ENCODE measurements around the gene BMP6.
A peak's percentile ranks its signal among the peaks of the same experiment; 100 is the strongest.

BMP6 gene
- total RNA-seq = 0 to 0.61 reads per million in 2 donors

DNA sequence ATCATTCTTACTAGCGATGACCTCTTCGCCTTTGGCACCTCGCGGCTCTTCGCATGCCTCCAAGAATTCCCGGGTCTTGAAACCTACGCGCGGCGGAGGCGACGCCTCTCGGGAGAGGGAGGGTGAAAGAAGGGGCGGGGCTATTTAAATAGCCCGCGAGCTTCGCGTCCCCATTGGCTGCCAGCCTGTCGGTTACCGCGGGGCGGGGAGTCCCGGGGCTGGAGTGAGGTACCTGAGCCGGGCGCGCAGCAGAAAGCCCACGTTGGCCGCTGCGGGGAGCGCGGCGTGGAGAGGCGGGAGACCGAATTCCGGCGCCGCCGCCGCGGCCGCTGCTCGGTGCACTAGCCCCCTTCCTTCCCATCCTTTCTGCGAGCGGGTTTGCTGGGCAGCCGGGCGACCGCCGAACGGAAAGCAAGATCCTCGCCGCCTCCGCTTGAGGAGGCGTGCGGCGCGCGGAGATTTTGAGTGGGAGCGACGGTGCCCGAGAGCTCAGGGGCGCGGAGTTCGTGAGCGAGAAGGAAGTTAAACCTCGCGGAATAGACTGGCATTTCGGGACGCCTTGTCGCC, at the start of gene BMP6:
BMP6 (plus strand) TSS at position 251 of the 567 bp plus-strand sequence. CDS start 857 bp downstream, outside the sequence.
- peak in 3 of 5 experiments; percentile 14 to 72 (median 36) for DNase-seq

- DNase-seq = no peak
These were observed 48.7 kb upstream of the BMP6 start for GRCh38 chr6:7677229-7677628.

DNA sequence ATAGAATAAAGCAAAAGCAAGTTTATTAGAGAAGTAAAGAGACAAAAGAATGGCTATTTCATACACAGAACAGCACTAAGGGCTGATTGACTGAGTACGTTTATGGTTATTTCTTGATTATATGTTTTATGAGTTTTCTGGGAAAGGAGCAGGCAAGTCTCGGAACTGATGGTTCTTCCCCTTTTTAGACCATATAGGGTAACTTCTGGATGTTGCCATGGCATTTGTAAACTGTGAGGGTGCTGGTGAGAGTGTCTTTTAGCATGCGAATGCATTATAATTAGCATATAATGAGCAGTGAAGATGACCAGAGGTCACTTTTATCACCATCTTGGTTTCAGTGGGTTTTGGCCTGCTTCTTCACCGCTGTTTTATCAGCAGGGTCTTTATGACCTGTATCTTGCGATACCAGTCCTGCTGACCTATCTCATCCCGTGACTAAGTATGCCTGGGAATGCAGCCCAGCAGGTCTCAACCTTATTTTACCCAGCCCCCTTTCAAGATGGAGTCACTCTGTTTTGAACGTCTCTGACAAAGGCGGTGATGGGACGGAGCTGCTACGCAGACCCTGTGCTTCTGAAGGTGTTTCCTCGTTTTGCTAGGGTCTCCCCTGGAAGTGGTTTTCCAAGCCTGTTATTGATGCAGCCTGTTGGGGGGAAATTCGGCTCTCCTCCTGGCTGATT, 45.4 kb upstream of the BMP6 start:
- no peak for DNase-seq

DNA sequence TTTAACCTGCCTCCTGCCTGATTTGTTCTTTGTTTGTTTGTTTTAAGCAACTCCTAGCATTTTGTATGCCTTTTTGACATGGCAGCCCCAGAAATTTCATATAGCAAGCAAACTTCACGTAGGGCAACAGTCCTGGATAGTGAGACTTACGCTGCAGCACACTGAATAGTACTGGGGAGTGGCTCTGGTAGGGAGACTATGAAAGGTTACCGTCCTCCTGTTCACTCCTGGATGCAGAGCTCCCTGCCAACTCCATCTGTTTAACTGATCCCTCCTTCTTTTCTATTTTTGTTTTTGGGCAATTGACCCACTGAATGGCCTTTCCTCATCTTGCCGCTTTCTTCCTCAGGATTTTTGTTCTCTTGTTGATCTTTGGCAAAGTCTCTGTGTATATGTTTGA, 44.5 kb upstream of the BMP6 start:
- DNase-seq = no peak

GRCh38 chr6:7684076-7684475, 41.8 kb upstream of the BMP6 start:
- no peak for DNase-seq

GRCh38 chr6:7684843-7685242, 41.1 kb upstream of the BMP6 start:
- no peak for DNase-seq

DNA sequence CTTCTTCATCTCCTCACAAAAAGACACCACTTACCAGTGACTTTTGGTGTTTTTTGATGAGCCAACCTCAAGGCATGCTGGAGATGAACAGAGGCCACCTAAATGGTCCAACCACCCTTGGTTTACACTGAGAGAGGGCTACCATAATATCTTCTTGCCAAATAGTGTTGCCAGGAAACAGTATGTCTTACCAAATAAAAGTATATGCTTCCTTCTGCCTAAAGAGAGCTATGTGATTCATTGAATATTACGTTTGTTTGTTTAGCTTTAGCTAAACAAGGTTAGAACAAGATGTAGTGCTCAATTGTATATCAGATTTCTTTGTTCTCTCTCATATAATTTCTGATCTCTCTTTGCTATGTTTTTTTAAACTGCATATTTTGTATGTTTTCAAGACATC, 40.6 kb upstream of the BMP6 start:
- no peak for DNase-seq

DNA sequence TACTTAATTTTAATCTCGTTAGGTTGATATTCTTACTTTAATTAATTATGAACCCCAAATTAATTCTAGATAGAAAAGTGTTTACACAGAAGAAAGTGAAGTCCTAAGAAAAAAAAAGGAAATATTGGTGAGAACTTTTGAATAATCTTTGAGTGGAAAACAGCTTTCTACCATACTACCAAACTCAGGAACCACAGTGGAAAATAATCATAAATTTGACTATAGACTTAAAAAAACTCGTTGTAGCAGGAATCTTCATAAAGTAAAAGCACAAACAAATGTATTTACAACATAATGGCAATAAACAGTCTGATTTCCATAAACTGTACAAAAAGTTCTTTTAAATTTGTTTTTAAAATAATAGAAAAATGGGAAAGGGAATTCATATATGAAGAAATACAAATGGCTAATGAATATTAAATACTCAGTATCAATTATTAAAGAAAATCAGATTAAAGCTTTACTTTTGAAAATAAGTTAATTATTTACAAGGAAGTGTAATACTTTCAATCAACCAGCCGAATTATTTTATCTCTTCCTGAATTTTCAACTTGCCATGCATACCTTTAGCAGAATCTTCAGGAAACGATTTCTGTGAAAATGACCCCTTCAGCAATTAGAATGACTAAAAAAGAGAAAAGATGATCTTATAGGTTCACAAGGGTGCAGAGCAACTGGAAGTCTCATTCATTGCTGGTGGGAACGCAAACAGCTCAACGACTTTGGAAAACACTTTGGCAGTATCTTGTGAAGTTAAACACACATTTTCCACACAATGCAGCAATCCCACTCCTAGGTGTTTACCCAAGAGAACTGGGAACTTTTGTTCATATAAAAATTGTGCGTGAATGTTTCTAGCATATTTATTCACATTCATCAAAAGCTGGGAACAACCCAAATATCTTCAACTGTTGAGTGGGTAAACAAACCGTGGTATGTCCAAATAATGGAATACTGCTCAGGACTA, 38.5 kb upstream of the BMP6 start:
- no peak for DNase-seq

GRCh38 chr6:7691021-7691420, 34.9 kb upstream of the BMP6 start:
- DNase-seq = no peak

GRCh38 chr6:7691675-7692452, 34.0 kb upstream of the BMP6 start:
- DNase-seq = no peak

GRCh38 chr6:7692453-7692784, 33.5 kb upstream of the BMP6 start:
- DNase-seq = no peak

- DNase-seq = no peak
These were observed 32.1 kb upstream of the BMP6 start for GRCh38 chr6:7693827-7694226.

DNA sequence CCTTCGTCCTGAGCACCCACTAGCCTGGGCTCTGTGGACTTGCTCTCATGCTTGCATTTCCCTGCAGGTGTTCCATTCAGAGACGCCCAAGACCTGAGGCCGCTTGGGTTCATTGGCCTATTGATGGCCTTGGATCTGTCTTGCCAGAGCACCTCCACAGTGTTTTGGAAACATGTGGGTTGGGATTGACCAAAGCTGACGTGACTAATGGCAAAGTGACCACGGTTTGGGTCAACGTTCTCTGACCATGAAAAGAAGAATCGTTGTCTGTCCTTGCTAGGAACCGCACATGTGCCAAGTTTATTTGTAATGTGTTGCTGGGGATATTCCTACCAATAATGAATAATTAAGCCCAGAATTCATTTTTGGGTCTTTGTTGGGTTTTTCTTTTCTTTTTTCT, 29.8 kb upstream of the BMP6 start:
- DNase-seq = no peak

DNA sequence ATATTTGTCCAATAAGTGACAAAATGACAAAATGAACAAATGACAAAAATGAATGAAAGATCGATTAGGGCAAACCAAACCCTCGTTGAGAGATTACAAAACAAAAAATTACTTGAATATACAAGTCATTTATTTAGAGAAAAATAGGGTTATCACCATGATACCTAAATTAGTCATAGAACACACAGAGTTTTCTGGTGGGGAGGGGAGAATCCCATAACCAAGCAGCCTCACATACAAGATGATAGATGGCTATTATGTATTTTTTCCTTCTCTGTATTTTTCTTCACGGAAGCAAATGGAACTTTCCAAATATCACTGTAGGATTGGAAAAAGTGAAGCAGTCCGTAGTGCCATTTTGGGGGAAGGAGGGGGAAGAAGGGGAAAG, 28.5 kb upstream of the BMP6 start:
- DNase-seq = no peak

GRCh38 chr6:7697820-7698623, 27.9 kb upstream of the BMP6 start:
- no peak for DNase-seq

GRCh38 chr6:7701212-7701834, 24.6 kb upstream of the BMP6 start:
- DNase-seq = no peak

- DNase-seq = no peak
These were observed 22.7 kb upstream of the BMP6 start for GRCh38 chr6:7703148-7703680.

- no peak for DNase-seq
These were observed 20.4 kb upstream of the BMP6 start for GRCh38 chr6:7705483-7705882.

- DNase-seq = no peak
These were observed 19.6 kb upstream of the BMP6 start for GRCh38 chr6:7706269-7706668.

DNA sequence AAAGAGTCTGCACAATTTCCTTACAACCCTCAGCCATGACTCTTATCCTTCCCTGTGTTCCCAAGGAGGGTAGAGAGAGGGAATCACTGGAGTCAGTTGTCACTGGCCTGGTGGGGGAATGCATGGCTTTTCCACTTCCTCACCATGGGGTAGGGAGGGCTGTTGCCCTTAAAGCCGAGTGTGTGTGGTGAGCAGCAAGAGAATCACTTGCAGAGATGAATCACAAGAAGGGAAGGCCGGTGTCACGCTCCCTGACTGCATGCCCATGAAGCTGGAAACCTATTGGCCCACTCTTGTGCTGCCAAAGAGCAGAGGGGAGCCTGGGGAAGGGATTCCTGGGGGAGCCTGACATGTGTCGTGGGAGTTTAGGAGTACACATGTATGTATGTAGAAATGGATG, 18.1 kb upstream of the BMP6 start:
- no peak for DNase-seq

DNA sequence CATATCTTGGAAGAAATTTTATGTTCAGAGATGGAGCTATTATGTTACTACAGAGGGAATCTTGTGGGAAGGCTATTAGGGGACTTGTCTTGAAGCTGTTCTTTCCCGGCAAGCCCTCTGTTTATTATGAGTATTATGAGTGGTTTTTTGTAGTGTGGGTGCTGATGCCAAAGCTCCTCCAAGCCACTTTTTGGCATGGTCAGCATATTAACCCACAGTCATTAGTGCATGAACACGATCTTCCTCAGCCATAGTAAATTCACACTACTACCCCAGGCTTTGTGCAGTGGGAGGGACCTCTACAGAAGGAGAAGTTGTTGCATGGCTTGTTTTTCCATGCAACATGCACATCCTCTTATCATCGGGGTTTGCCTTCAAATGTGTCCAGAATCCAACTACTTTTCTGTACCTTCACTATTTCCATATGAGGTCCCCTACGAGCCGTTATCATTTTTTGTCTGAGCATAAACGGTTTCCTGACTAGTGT, 6.5 kb upstream of the BMP6 start:
- no peak for DNase-seq
